ENCODE results near the gene TEAD2. TPM values are rescaled to one million over a fixed set of nuclear protein-coding genes. Genes with fewer than 3 reads are reported as not detected.
A peak's percentile ranks its signal among the peaks of the same experiment; 100 is the strongest.

TEAD2 gene
- total and polyA plus RNA-seq, 10 donors = 5.8 to 24.7 (median 14.4) TPM

DNA sequence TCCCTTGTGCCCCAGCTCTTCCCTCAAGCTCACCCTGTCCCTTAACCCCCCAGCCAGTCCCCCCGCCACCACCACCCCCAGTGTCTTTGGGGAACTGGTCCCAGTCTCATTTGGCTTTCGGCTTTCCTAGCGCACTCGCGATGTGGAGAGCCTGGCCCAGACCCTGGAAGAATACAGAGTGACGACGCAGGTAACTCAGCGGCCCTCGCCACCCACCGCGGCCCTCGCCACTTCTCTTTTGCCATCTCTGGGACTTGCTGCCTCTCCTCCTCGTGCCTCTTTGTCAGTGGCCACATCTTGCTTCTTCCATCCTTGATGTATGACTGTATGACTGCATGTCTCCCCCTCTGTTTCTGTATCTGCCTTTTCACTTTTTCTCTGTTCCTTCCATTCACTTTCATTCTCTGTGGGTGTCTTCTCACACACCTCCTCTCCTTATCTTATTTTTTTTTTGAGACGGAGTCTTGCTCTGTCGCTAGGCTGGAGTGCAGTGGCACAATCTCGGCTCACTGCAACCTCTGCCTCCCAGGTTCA, 45.3 kb upstream of the TEAD2 start:
- H3K4me3 ChIP-seq = no peak overlapping the region
- H3K27me3 ChIP-seq (replicated peaks in 1 of 7) = no peaks in the 10 kb centered on the region
- TF ChIP-seq POLR2AphosphoS5 (IDR thresholded peaks at IDR 0.05) (no peak), POLR2A (IDR thresholded peaks at IDR 0.05) (no peak)
- TF ChIP-seq, protein P1, sequence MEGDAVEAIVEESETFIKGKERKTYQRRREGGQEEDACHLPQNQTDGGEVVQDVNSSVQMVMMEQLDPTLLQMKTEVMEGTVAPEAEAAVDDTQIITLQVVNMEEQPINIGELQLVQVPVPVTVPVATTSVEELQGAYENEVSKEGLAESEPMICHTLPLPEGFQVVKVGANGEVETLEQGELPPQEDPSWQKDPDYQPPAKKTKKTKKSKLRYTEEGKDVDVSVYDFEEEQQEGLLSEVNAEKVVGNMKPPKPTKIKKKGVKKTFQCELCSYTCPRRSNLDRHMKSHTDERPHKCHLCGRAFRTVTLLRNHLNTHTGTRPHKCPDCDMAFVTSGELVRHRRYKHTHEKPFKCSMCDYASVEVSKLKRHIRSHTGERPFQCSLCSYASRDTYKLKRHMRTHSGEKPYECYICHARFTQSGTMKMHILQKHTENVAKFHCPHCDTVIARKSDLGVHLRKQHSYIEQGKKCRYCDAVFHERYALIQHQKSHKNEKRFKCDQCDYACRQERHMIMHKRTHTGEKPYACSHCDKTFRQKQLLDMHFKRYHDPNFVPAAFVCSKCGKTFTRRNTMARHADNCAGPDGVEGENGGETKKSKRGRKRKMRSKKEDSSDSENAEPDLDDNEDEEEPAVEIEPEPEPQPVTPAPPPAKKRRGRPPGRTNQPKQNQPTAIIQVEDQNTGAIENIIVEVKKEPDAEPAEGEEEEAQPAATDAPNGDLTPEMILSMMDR (IDR thresholded peaks at IDR 0.05 in 8 of 11, conservative IDR thresholded peaks at IDR 0.05 in 3 of 11) = no peak
- no peak overlapping the region for H3K27ac ChIP-seq
- 86 to 93% (median 90%) methylated on average over 16 of the region's 16 CpGs for WGBS, 5 donors
- no peak for DNase-seq
- no peaks in the 10 kb centered on the region for H3K36me3 ChIP-seq
- intact Hi-C loops (cut with DNase I; ENCODE audit: low total_unique reads) = no loop called here
- peaks cover 5 to 37% (median 19%) of the 10 kb centered on the region in 6 donors for H3K4me1 ChIP-seq
- H3K9me3 ChIP-seq = no peaks in the 10 kb centered on the region

DNA sequence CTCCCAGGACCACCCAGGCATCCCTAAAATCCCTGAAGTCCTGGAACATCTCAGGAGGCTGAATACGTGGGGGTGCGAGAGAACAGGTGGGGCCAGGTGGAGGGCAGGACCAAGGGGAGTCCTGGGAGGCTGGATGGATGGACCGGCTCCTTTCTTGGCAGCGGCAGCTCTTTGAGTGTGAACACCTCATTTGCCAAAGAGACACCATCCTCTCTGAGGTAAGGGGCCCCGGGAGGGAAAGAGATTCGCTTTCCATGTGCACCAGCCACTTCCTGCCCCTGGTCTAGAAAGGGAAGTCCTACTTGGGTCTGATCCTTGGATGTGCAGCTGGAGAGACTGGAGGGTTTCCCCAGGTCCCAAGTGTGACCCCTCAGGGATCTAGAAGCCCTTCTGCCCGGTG, 44.9 kb upstream of the TEAD2 start:
- H3K4me3 ChIP-seq = no peak overlapping the region
- H3K27ac ChIP-seq = no peak overlapping the region
- H3K4me1 ChIP-seq = peaks cover 5 to 39% (median 18%) of the 10 kb centered on the region in 6 donors
- TF ChIP-seq POLR2A (IDR thresholded peaks at IDR 0.05) (no peak), POLR2AphosphoS5 (IDR thresholded peaks at IDR 0.05) (no peak)
- TF ChIP-seq, protein P1 (IDR thresholded peaks at IDR 0.05 in 8 of 11, conservative IDR thresholded peaks at IDR 0.05 in 3 of 11) = no peak
- H3K27me3 ChIP-seq (replicated peaks in 1 of 7) = no peaks in the 10 kb centered on the region
- intact Hi-C loops (cut with DNase I; ENCODE audit: low total_unique reads) = no loop called here
- H3K9me3 ChIP-seq = no peaks in the 10 kb centered on the region
- WGBS, 5 donors = 69 to 77% (median 74%) methylated on average over 7 of the region's 7 CpGs
- H3K36me3 ChIP-seq = no peaks in the 10 kb centered on the region
- DNase-seq = no peak

DNA sequence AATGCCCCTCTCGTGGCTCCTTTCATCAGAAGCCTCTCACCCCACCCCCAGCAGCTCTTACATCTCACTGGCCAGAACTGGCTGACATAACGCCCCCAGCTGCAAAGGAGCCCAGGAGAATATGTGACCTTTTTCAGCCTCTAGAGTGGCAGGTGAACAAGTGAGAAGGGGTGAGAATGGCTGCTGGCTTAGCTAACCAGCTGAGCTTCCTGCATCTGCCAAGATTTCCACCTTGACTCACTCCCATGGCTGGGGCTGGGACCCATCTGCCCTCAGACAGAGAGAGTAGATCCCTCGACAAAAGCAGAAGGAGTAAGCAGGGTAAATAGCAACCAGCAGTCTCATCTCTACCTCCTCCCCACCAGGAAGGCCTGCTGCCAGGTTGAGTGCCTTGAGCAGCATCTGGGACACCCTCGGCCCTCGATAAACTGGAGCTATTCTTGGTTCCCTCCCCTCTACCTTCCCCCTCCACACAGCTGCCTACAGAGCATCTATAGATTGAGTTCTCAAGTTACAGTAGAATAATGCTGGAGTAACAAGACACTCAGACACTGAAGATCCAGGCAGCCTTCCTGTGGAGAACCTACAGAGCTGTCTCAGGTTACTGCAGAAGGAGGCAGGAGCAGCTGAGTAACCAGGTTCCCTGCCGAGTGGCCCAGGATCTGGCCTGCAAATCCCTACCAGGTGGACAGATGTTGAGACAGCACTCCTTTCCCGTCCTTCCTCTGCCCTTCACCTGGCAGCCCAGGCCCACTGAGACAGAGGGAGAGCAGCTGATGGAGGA, 41.4 kb upstream of the TEAD2 start:
- H3K27ac ChIP-seq = peak overlapping the region in 2 of 8 donors; percentile 8 to 24
- H3K4me1 ChIP-seq = peaks cover 0 to 20% (median under 1%) of the 10 kb centered on the region in 6 donors
- intact Hi-C loops (cut with DNase I; ENCODE audit: low total_unique reads) = no loop called here
- no peaks in the 10 kb centered on the region for H3K9me3 ChIP-seq
- TF ChIP-seq POLR2A (IDR thresholded peaks at IDR 0.05) (no peak), POLR2AphosphoS5 (IDR thresholded peaks at IDR 0.05) (no peak)
- no peak overlapping the region for H3K4me3 ChIP-seq
- no peaks in the 10 kb centered on the region for H3K27me3 ChIP-seq (replicated peaks in 1 of 7)
- WGBS, 5 donors = 55 to 62% (median 61%) methylated on average over 7 of the region's 7 CpGs
- DNase-seq = no peak
- H3K36me3 ChIP-seq = no peaks in the 10 kb centered on the region

DNA sequence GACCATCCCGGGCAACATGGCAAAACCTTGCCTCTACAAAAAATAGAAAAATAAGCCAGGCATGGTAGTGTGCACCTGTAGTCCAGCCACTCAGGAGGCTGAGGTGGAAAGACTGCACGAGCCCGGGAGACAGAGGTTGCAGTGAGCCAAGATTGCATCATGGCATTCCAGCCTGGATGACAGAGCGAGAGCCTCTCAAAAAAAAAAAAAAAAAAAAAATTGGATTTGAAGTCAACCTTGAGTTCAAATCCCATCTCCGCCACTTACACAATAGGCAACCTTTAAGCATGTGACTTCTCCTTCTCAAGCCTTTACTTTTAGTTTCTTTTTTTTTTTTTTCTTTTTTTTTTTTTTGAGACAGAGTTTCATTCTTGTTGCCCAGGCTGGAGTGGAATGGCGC, 37.8 kb upstream of the TEAD2 start:
- no peak overlapping the region for H3K27ac ChIP-seq
- no peak for DNase-seq
- intact Hi-C loops (cut with DNase I; ENCODE audit: low total_unique reads) = no loop called here
- peaks cover 0 to 8% (median 0%) of the 10 kb centered on the region in 7 donors for H3K27me3 ChIP-seq (replicated peaks in 1 of 7)
- no peaks in the 10 kb centered on the region for H3K36me3 ChIP-seq
- no peak overlapping the region for H3K4me3 ChIP-seq
- no peak for TF ChIP-seq POLR2A (IDR thresholded peaks at IDR 0.05)
- TF ChIP-seq, protein P1 (IDR thresholded peaks at IDR 0.05 in 8 of 11, conservative IDR thresholded peaks at IDR 0.05 in 3 of 11) = no peak
- TF ChIP-seq POLR2AphosphoS5 (IDR thresholded peaks at IDR 0.05) = no peak
- no peaks in the 10 kb centered on the region for H3K9me3 ChIP-seq
- WGBS, 5 donors = 92 to 96% (median 93%) methylated on average over 6 of the region's 6 CpGs
- peaks cover 0 to 17% (median 0%) of the 10 kb centered on the region in 6 donors for H3K4me1 ChIP-seq
